ENCODE measurements around the gene CSMD2.

Gene CSMD2

GRCh38 chr1:33640114-33640660 is 524.8 kb downstream of the CSMD2 start:
- no peak for DNase-seq (ENCODE audit: low read depth in 2 of 2)

GRCh38 chr1:33637846-33638440 is 527.1 kb downstream of the CSMD2 start:
- no peak for DNase-seq (ENCODE audit: low read depth in 2 of 2)

GRCh38 chr1:33636209-33636608 is 528.8 kb downstream of the CSMD2 start:
- DNase-seq (ENCODE audit: low read depth in 2 of 2), result no peak

GRCh38 chr1:33635336-33636012 is 529.6 kb downstream of the CSMD2 start:
- DNase-seq (ENCODE audit: low read depth in 2 of 2), result no peak

- DNase-seq (ENCODE audit: low read depth in 2 of 2), result no peak
Measured at GRCh38 chr1:33634806-33635205, 530.2 kb downstream of the CSMD2 start.

GRCh38 chr1:33634143-33634542 is 530.9 kb downstream of the CSMD2 start:
- DNase-seq (ENCODE audit: low read depth in 2 of 2), result no peak

- DNase-seq (ENCODE audit: low read depth in 2 of 2), result peak; percentile 55 to 73
Measured at GRCh38 chr1:33633019-33633801, 531.8 kb downstream of the CSMD2 start.

- DNase-seq (ENCODE audit: low read depth in 2 of 2), result no peak
Measured at GRCh38 chr1:33630686-33631085, 534.3 kb downstream of the CSMD2 start.

GRCh38 chr1:33626801-33627200 is 538.2 kb downstream of the CSMD2 start:
- no peak for DNase-seq (ENCODE audit: low read depth in 2 of 2)

- no peak for DNase-seq (ENCODE audit: low read depth in 2 of 2)
Measured at GRCh38 chr1:33624991-33625870, 539.8 kb downstream of the CSMD2 start.

GRCh38 chr1:33624261-33624990 is 540.6 kb downstream of the CSMD2 start:
- no peak for DNase-seq (ENCODE audit: low read depth in 2 of 2)

- DNase-seq (ENCODE audit: low read depth in 2 of 2), result no peak
Measured at GRCh38 chr1:33623811-33624210, 541.2 kb downstream of the CSMD2 start.

- DNase-seq (ENCODE audit: low read depth in 2 of 2), result no peak
Measured at GRCh38 chr1:33622757-33623156, 542.3 kb downstream of the CSMD2 start.

- no peak for DNase-seq (ENCODE audit: low read depth in 2 of 2)
Measured at GRCh38 chr1:33618636-33619035, 546.4 kb downstream of the CSMD2 start.

- DNase-seq (ENCODE audit: low read depth in 2 of 2), result no peak
Measured at GRCh38 chr1:33617451-33617850, 547.6 kb downstream of the CSMD2 start.

GRCh38 chr1:33616780-33617179 is 548.2 kb downstream of the CSMD2 start:
- no peak for DNase-seq (ENCODE audit: low read depth in 2 of 2)

GRCh38 chr1:33615546-33615945 is 549.5 kb downstream of the CSMD2 start:
- DNase-seq (ENCODE audit: low read depth in 2 of 2), result no peak

GRCh38 chr1:33610864-33611455 is 554.1 kb downstream of the CSMD2 start:
- no peak for DNase-seq (ENCODE audit: low read depth in 2 of 2)

GRCh38 chr1:33610391-33610790 is 554.6 kb downstream of the CSMD2 start:
- no peak for DNase-seq (ENCODE audit: low read depth in 2 of 2)

- DNase-seq (ENCODE audit: low read depth in 2 of 2), result no peak
Measured at GRCh38 chr1:33609739-33610138, 555.3 kb downstream of the CSMD2 start.
